ENCODE measurements around the gene ZMYND8. TPM values are rescaled to one million over a fixed set of nuclear protein-coding genes. Genes with fewer than 3 reads are reported as not detected.

ZMYND8 gene
- total RNA-seq, 1 donor from 2014 or later = 19.2 TPM

- H3K36me3 ChIP-seq (ENCODE audit: control insufficient read depth, insufficient read depth, low read length) = no peaks in the 10 kb centered on the region
- no peaks in the 10 kb centered on the region for H3K27me3 ChIP-seq (ENCODE audit: control insufficient read depth, insufficient read depth, low read length)
- no peak for DNase-seq (ENCODE audit: low read depth)
- no peak overlapping the region for H3K4me3 ChIP-seq (ENCODE audit: low read depth, low read length)
- no peak for TF ChIP-seq CTCF (IDR thresholded peaks at IDR 0.05; ENCODE audit: insufficient read depth, low read length, poor library complexity, severe bottlenecking)
These were observed 8.7 kb downstream of the ZMYND8 start for GRCh38 chr20:47347661-47348435.

GRCh38 chr20:47346172-47346571 lies 10.3 kb downstream of the ZMYND8 start:
- no peak for DNase-seq (ENCODE audit: low read depth)
- no peaks in the 10 kb centered on the region for H3K36me3 ChIP-seq (ENCODE audit: control insufficient read depth, insufficient read depth, low read length)
- no peak for TF ChIP-seq CTCF (IDR thresholded peaks at IDR 0.05; ENCODE audit: insufficient read depth, low read length, poor library complexity, severe bottlenecking)
- H3K4me3 ChIP-seq (ENCODE audit: low read depth, low read length) = no peak overlapping the region
- no peaks in the 10 kb centered on the region for H3K27me3 ChIP-seq (ENCODE audit: control insufficient read depth, insufficient read depth, low read length)

GRCh38 chr20:47345214-47345613 lies 11.3 kb downstream of the ZMYND8 start:
- H3K4me3 ChIP-seq (ENCODE audit: low read depth, low read length) = no peak overlapping the region
- no peak for TF ChIP-seq CTCF (IDR thresholded peaks at IDR 0.05; ENCODE audit: insufficient read depth, low read length, poor library complexity, severe bottlenecking)
- no peak for DNase-seq (ENCODE audit: low read depth)
- H3K27me3 ChIP-seq (ENCODE audit: control insufficient read depth, insufficient read depth, low read length) = no peaks in the 10 kb centered on the region
- no peaks in the 10 kb centered on the region for H3K36me3 ChIP-seq (ENCODE audit: control insufficient read depth, insufficient read depth, low read length)

DNA sequence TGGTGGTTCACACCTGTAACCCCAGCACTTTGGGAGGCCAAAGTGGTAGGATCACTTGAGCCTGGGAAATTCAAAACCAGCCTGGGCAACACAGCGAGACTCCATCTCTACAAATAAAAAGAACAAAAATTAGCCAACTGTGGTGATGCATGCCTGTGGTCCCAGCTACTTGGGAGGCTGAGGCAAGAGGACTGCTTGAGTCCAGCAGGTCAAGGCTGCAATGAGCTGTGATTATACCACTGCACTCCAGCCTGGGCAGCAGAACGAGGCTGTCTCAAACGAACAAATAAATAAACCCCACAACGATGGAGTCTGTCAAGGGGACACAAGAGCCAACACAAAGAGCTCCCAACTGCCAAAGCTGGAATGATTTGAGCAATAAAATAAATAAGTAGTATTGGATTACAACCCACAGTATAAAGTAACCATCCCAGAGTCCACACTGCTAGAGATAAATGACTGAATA lies 13.5 kb downstream of the ZMYND8 start:
- no peak for TF ChIP-seq CTCF (IDR thresholded peaks at IDR 0.05; ENCODE audit: insufficient read depth, low read length, poor library complexity, severe bottlenecking)
- Histone ChIP-seq H3K36me3 (ENCODE audit: control insufficient read depth, insufficient read depth, low read length) (no peaks in the 10 kb centered on the region), H3K27me3 (ENCODE audit: control insufficient read depth, insufficient read depth, low read length) (no peaks in the 10 kb centered on the region), H3K4me3 (ENCODE audit: low read depth, low read length) (no peak overlapping the region)
- no peak for DNase-seq (ENCODE audit: low read depth)

GRCh38 chr20:47338131-47338628 lies 18.3 kb downstream of the ZMYND8 start:
- DNase-seq (ENCODE audit: low read depth) = no peak
- Histone ChIP-seq H3K27me3 (ENCODE audit: control insufficient read depth, insufficient read depth, low read length) (no peaks in the 10 kb centered on the region), H3K4me3 (ENCODE audit: low read depth, low read length) (no peak overlapping the region), H3K36me3 (ENCODE audit: control insufficient read depth, insufficient read depth, low read length) (no peaks in the 10 kb centered on the region)
- TF ChIP-seq CTCF (IDR thresholded peaks at IDR 0.05; ENCODE audit: insufficient read depth, low read length, poor library complexity, severe bottlenecking) = no peak

All from kidney epithelial cell (primary cell).